NCI-H345 (cell line): ENCODE results near the gene MET.
"Not testable (repeated sequence)": the region's sequence is repeated elsewhere in the genome, so short reads cannot be mapped to it uniquely, and the experiment has no call there.

ENCODE experiments used
- DNase-seq: peaks from one replicate; lab custom pipeline; 2025; lab: John Stamatoyannopoulos, UW

The MET gene

GRCh38 chr7:116754186-116754585 lies 82.2 kb downstream of the MET start:
- DNase-seq = no peak

- DNase-seq = no peak
These were observed 85.3 kb downstream of the MET start for GRCh38 chr7:116757283-116757682.

- DNase-seq = not testable (repeated sequence)
These were observed 87.6 kb downstream of the MET start for GRCh38 chr7:116759642-116760041.

GRCh38 chr7:116762971-116763370 lies 91.0 kb downstream of the MET start:
- no peak for DNase-seq

- DNase-seq = no peak
These were observed 91.7 kb downstream of the MET start for GRCh38 chr7:116763647-116764046.

GRCh38 chr7:116766881-116767280 lies 94.9 kb downstream of the MET start:
- DNase-seq = no peak

GRCh38 chr7:116769546-116769945 lies 97.5 kb downstream of the MET start:
- DNase-seq = no peak

GRCh38 chr7:116770941-116771340 lies 98.9 kb downstream of the MET start:
- no peak for DNase-seq

- DNase-seq = no peak
These were observed 99.6 kb downstream of the MET start for GRCh38 chr7:116771640-116772039.

- DNase-seq = no peak
These were observed 100.4 kb downstream of the MET start for GRCh38 chr7:116772423-116772863.

GRCh38 chr7:116772926-116773749 lies 101.1 kb downstream of the MET start:
- no peak for DNase-seq

- DNase-seq = no peak
These were observed 104.0 kb downstream of the MET start for GRCh38 chr7:116776046-116776445.

- DNase-seq = no peak
These were observed 104.8 kb downstream of the MET start for GRCh38 chr7:116776610-116777289.

- no peak for DNase-seq
These were observed 105.8 kb downstream of the MET start for GRCh38 chr7:116777651-116778281.

- DNase-seq = no peak
These were observed 107.2 kb downstream of the MET start for GRCh38 chr7:116779216-116779615.

- no peak for DNase-seq
These were observed 107.9 kb downstream of the MET start for GRCh38 chr7:116779931-116780330.

- DNase-seq = no peak
These were observed 108.5 kb downstream of the MET start for GRCh38 chr7:116780521-116780920.

GRCh38 chr7:116780966-116781365 lies 109.0 kb downstream of the MET start:
- DNase-seq = no peak

- no peak for DNase-seq
These were observed 109.6 kb downstream of the MET start for GRCh38 chr7:116781584-116781983.

GRCh38 chr7:116782177-116782711 lies 110.2 kb downstream of the MET start:
- peak; percentile 43 for DNase-seq

- no peak for DNase-seq
These were observed 111.8 kb downstream of the MET start for GRCh38 chr7:116783666-116784318.

GRCh38 chr7:116784647-116785046 lies 112.7 kb downstream of the MET start:
- DNase-seq = no peak
